ENCODE data around the gene ARHGAP22.

Gene ARHGAP22

GRCh38 chr10:48474765-48475365 is 130.0 kb downstream of the ARHGAP22 start:
- no peak for DNase-seq

GRCh38 chr10:48473704-48474103 is 131.2 kb downstream of the ARHGAP22 start:
- no peak for DNase-seq

- no peak for DNase-seq
Observed at GRCh38 chr10:48472501-48473069, 132.3 kb downstream of the ARHGAP22 start.

- DNase-seq, result no peak
Observed at GRCh38 chr10:48470893-48471805, 133.7 kb downstream of the ARHGAP22 start.

DNA sequence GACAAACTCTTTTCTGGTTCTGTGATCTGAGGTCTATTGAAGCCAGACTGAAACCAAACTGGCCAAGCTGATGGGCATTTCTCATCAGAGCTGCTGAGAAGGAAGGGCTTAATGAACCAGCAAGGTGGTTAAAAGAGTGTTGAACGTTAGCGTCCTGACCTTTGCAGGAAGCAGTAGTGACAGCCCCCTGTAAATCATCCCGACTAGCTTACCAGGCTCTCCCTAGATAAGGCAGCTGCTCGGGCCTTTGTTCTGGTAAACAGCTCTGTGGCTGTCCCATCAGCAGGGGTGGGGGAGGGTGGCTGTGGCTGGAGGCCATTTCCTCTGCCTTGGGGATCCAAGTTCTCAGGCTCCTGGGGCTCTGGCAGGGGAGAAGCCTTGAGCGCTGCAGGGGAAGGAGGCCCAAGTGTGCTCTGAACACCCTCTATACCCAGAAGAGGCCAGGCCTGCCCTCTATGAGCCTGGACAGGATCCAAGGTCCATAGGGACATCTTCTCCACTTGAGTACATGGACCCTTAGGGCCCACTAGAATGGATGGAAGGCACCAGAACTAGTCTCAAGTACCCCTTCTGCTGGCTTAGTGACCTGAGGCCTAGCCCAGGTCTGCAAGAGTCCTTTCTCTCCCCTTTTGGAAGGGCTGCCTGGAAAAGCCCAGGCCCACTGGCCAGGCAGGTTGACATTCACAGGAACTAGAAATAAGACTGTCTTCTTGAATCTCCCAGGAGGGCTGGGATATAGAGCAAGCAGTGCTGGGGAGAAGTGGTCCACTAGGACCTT is 134.6 kb downstream of the ARHGAP22 start:
- no peak for DNase-seq

- no peak for DNase-seq
Observed at GRCh38 chr10:48469516-48470020, 135.3 kb downstream of the ARHGAP22 start.

DNA sequence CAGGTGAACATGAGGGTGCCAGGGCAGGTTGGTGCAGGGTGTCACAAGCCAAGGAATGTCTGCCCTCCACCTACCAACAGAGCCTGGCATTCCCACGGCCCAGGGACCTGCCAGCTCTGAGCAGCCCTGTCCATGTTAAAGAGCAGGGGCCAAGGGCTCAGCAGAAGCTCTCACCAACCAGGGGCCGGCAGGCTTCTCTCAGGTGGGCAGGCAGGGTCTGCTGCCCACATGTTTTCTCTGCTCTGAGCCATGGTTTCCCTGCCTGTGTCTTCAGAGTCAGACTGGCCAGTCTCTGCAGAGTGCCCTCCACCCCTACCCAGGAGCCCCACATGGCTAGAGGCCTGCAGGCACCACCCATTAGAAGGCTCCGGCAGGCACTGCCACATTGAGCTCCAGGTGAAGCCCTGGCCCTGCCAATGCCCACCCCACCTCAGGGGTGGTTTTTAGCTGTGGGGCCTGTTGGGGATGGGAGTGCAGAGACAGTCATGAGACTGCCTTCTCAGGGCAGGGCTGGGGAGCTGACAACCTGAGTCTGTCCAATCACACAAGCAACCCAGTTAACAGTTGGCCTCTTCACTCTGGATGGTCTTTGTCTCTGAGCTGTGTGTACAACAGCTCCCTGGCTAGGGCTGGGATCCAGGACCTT is 135.9 kb downstream of the ARHGAP22 start:
- DNase-seq, result no peak

DNA sequence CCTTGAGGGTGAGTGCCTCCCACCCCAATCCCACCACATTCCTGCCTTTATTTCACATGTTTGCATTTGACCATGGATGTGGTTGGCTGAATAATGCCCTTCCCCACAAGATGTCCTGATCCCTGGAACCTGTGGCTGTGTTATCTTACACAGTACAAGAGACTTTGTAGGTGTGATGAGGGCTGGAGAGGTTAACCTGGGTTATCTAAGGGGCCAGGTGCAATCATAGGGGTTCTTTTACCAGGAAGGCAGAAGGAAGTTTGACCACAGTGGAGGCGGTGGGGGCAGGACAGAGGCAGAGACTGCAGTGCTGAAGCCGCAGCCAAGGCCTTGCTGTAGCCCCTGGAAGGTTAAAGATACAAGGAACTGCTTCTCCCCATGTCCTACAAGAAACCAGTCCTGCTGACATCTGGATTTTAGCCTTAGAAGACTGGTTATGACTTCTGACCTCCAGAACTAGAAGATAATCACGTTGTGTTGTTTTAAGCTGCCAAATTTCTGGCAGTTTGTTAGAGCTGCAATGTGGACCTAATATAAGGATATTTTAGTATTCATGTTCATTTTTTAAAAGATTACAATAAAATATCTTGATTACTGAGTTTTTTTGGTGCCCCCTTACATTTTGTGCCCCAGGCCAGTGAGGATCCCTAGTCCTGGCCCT is 136.6 kb downstream of the ARHGAP22 start:
- no peak for DNase-seq

DNA sequence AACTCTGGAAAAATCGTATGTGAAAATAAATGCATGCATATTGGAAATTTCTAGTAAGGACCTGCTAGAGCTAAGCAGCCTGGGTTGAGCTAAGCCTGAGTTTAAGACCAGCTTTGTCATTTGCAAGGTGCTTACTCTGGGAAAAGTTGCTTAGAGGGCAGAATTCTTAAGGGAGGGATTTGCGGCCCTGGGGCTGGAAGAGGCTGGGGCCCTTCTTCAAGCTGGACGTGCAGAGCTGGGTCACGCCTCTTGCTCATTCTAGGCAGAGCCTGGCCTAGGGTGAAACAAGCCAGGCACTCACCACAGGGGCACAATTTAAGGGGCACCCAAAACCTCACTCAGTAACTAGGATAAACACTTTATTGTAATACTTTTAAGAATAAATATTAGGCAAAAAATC is 137.2 kb downstream of the ARHGAP22 start:
- DNase-seq, result no peak

GRCh38 chr10:48466611-48467240 is 138.1 kb downstream of the ARHGAP22 start:
- no peak for DNase-seq

DNA sequence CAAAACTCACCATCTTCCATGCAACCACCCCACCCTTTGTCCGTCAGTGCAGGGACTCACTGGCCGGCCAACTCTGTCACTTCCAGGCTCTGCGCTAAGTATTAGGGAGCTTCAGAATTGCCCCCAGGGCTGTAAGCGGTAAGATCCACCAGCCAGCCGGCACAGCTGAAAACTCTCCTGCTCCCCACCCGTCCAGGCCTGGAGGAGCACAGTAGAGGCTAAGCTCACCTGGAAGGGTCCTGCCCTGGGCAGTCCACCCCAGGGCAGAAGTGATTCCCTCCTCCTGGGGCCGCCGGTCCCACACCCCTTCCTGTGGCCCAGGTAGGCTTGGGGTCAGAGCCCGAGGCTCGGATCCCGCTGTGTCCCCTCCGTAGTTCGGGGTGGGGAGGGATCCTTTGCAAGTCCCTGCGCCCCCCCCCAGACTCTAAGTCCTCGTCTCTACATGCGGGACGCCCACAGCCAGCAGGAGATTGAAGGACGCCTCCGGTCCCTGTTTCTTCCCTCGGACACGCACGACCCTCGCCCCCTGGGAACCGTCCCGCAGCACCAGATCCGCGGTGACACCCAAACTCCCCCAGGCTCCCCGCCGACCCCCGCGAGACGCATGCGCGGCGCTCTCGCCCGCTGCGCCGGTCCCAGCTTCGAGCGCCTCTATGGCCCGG is 138.9 kb downstream of the ARHGAP22 start:
- DNase-seq, result no peak

GRCh38 chr10:48464871-48465736 is 139.8 kb downstream of the ARHGAP22 start:
- no peak for DNase-seq

GRCh38 chr10:48464121-48464870 is 140.6 kb downstream of the ARHGAP22 start:
- DNase-seq, result no peak

DNA sequence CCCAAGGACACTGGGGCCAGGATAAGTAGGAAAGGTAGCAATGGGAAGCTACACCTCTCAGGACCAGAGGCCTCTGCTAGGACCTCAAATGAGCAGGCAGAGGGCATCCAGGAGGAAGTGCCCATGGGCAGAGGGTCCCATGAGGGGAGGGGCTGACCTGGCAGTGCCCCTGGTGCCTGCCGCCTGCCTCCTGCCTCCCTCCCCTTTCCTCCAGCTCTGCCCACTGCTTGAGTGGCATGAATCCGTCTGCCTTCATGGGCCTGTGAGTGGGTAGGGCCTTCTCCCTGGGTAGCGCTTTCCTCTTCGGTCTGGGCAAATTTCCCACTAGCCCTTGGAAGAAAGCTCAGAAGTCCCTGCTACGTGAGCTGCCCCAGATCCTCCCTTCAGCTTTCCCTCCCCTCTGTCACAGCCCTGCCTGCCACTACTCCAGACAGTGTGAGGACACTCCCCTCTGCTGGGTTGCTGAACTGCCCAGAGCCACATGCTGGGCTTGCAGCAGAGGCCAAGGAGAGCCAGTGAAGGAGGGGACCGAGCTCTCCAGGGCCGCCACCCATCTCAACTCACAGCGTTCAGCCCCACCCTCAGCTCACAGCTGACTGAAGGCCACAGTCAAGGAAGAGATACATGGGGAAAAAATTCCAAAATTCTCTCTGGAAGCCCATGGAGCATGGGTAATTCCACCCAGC is 141.4 kb downstream of the ARHGAP22 start:
- DNase-seq, result peak; percentile 22

- no peak for DNase-seq
Observed at GRCh38 chr10:48462482-48463020, 142.3 kb downstream of the ARHGAP22 start.

- no peak for DNase-seq
Observed at GRCh38 chr10:48461623-48462481, 143.0 kb downstream of the ARHGAP22 start.

DNA sequence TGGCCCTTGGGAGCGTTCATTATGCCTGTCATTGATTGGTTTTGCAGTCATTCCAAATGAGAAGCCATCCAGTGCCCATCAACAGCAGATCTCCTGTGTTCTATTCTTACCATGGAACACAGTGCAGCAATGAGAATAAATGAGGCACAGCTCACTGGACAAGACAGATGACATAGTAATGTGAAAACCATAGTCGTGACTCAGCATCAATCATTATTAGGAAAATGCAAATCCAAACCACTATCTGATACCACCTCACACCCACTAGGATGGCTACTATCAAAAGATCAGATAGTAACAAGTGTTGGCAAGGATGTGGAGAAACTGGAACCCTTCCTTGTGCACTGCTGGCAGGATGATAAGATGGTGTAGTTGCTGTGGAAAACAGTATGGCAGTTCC is 144.7 kb downstream of the ARHGAP22 start:
- no peak for DNase-seq
